ENCODE measurements around the gene RHBDL1. TPM values are rescaled to one million over a fixed set of nuclear protein-coding genes. Genes with fewer than 3 reads are reported as not detected.

RHBDL1 gene
- total RNA-seq, 1 experiment from 2014 or later, result 12.7 TPM

DNA sequence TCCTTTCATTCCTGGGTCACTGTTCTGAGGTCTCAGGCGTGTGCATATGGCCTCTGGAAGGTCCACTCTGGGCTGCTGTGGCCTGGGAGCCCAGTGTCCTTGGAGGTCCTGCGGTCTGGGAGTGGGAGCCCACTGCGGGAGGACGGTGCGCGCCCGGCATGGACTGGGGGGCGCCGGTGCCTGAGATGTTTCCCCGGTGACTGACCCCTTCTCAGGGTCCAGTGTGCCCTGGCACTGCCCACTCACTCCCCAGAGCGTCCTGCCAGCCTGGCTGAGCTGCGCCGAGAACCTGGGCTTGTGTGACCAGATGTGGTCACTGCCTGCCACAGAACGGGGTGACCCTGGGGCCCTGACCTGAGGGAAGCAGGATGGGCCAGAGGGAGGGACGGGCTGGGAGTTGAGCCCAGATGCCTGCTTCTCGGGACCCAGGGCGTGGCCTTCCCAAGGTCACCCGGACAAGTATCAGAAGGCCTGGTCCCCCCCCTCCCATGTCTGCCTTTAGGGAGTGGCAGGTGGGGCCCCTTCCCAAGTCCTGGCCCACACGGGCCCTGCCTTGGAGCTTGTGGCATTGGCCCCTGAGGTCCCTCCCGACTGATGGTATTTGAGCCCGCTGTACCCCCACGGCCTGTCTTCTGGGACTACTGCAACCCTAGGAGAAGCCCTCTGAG lies 1.1 kb upstream of the RHBDL1 start:
- intact Hi-C loops (cut with micrococcal nuclease), result no loop called here
- Histone ChIP-seq H3K4me2 (ENCODE audit: low read length) (no peak overlapping the region), H3K4me3 (replicated peaks in 1 of 2; ENCODE audit: low read depth in 1 of 2, low read length in 2 of 2) (no peak overlapping the region), H3K79me2 (ENCODE audit: insufficient read depth, low read length) (peaks cover 12% of the 10 kb centered on the region), H3K27ac (ENCODE audit: low read depth, low read length) (no peak overlapping the region), H3K4me1 (ENCODE audit: control insufficient read depth in 1 of 2, insufficient read depth in 2 of 2, low read length in 2 of 2) (peaks cover 0 to 6% of the 10 kb centered on the region in 2 experiments; a peak in 1 of 4 replicates), H3K9me3 (ENCODE audit: control insufficient read depth in 1 of 2, insufficient read depth in 1 of 2, low read depth in 1 of 2, low read length in 2 of 2) (no peaks in the 10 kb centered on the region), H3K9me2 (ENCODE audit: insufficient read depth) (no peaks in the 10 kb centered on the region), H4K20me1 (ENCODE audit: insufficient read depth) (no peaks in the 10 kb centered on the region), H3K36me3 (ENCODE audit: control insufficient read depth in 1 of 2, insufficient read depth in 2 of 2, low read length in 2 of 2) (peaks cover 0 to 4% of the 10 kb centered on the region in 2 experiments; a peak in 1 of 4 replicates), H2AFZ (ENCODE audit: low read depth, low read length, poor library complexity, severe bottlenecking) (no peak overlapping the region), H3K27me3 (ENCODE audit: insufficient read depth, low read length) (no peaks in the 10 kb centered on the region), H3K9ac (ENCODE audit: low read length) (no peak overlapping the region)
- TF ChIP-seq, protein P1, sequence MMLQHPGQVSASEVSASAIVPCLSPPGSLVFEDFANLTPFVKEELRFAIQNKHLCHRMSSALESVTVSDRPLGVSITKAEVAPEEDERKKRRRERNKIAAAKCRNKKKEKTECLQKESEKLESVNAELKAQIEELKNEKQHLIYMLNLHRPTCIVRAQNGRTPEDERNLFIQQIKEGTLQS (IDR thresholded peaks at IDR 0.05), result no peak
- TF ChIP-seq SIN3A (IDR thresholded peaks at IDR 0.05; ENCODE audit: low read depth), result no peak
- ATAC-seq (no peak), DNase-seq (ENCODE audit: low read depth, low spot score) (no peak)
- no TSS peak for BruUV-seq (replicated peaks)
- ChIA-PET POLR2A (no interaction called here), RAD21 (ENCODE audit: low non-redundant PET in 1 of 2, low total read pairs in 2 of 2, uncharacterized antibody in 2 of 2, unreplicated experiment in 2 of 2) (no interaction called here), CTCF (no interaction called here)

DNA sequence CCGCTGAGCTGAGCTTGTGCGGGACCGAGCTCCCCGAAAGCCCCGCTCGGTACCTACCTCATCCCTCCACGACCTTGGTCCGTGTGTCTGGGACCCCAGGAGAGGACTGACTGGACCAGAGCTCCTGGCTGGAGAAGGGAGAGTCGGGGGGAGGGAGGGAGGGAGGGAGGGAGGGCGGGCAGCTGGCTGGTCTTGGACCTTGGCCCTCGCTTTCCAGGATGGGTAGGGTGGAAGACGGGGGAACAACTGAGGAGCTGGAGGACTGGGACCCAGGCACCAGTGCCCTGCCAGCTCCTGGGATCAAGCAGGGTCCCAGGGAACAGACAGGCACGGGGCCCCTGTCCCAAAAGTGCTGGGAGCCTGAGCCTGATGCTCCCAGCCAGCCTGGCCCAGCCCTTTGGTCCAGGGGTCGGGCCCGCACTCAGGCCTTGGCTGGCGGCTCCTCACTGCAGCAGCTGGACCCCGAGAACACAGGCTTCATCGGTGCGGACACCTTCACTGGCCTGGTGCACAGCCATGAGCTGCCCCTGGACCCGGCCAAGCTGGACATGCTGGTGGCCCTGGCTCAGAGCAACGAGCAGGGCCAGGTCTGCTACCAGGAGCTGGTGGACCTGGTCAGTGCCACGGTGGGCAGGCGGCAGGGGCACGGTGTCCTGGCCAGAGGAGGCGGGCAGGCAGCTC lies 553 bp downstream of the RHBDL1 start:
- Histone ChIP-seq H3K9me2 (ENCODE audit: insufficient read depth) (no peaks in the 10 kb centered on the region), H3K27ac (ENCODE audit: low read depth, low read length) (no peak overlapping the region), H3K4me3 (replicated peaks in 1 of 2; ENCODE audit: low read depth in 1 of 2, low read length in 2 of 2) (no peak overlapping the region), H3K9ac (ENCODE audit: low read length) (no peak overlapping the region), H3K36me3 (ENCODE audit: control insufficient read depth in 1 of 2, insufficient read depth in 2 of 2, low read length in 2 of 2) (peaks cover 0 to 5% of the 10 kb centered on the region in 2 experiments; a peak in 2 of 4 replicates), H3K4me1 (ENCODE audit: control insufficient read depth in 1 of 2, insufficient read depth in 2 of 2, low read length in 2 of 2) (peaks cover 0 to 12% of the 10 kb centered on the region in 2 experiments; a peak in 2 of 4 replicates), H3K79me2 (ENCODE audit: insufficient read depth, low read length) (peaks cover 5% of the 10 kb centered on the region), H3K4me2 (ENCODE audit: low read length) (no peak overlapping the region), H4K20me1 (ENCODE audit: insufficient read depth) (no peaks in the 10 kb centered on the region), H2AFZ (ENCODE audit: low read depth, low read length, poor library complexity, severe bottlenecking) (no peak overlapping the region), H3K27me3 (ENCODE audit: insufficient read depth, low read length) (no peaks in the 10 kb centered on the region), H3K9me3 (ENCODE audit: control insufficient read depth in 1 of 2, insufficient read depth in 1 of 2, low read depth in 1 of 2, low read length in 2 of 2) (no peaks in the 10 kb centered on the region)
- intact Hi-C loops (cut with micrococcal nuclease), result no loop called here
- no peak for ATAC-seq
- DNase-seq (ENCODE audit: low read depth, low spot score), result no peak
- no TSS peak for BruUV-seq (replicated peaks)
- ChIA-PET POLR2A (no interaction called here), RAD21 (ENCODE audit: low non-redundant PET in 1 of 2, low total read pairs in 2 of 2, uncharacterized antibody in 2 of 2, unreplicated experiment in 2 of 2) (no interaction called here), CTCF (no interaction called here)
- TF ChIP-seq ZFX (IDR thresholded peaks at IDR 0.05) (no peak), YY1 (IDR thresholded peaks at IDR 0.05; ENCODE audit: extremely low read depth, insufficient replicate concordance, low read depth, low read length) (no peak), EZH2phosphoT487 (IDR thresholded peaks at IDR 0.05; ENCODE audit: borderline replicate concordance) (no peak), SIN3A (IDR thresholded peaks at IDR 0.05; ENCODE audit: low read depth) (no peak), ELF1 (IDR thresholded peaks at IDR 0.05; ENCODE audit: borderline replicate concordance, low read depth) (no peak), SP1 (IDR thresholded peaks at IDR 0.05; ENCODE audit: low read depth) (no peak), JUND (IDR thresholded peaks at IDR 0.05) (no peak), RAD21 (IDR thresholded peaks at IDR 0.05; ENCODE audit: low read depth) (no peak), FOSL1 (IDR thresholded peaks at IDR 0.05; ENCODE audit: low read depth) (no peak), TCF7L2 (IDR thresholded peaks at IDR 0.05; ENCODE audit: borderline replicate concordance, extremely low read depth, insufficient read depth, insufficient read length) (no peak), ZNF274 (IDR thresholded peaks at IDR 0.05; ENCODE audit: low read depth, low read length) (no peak)
- TF ChIP-seq, protein P2, sequence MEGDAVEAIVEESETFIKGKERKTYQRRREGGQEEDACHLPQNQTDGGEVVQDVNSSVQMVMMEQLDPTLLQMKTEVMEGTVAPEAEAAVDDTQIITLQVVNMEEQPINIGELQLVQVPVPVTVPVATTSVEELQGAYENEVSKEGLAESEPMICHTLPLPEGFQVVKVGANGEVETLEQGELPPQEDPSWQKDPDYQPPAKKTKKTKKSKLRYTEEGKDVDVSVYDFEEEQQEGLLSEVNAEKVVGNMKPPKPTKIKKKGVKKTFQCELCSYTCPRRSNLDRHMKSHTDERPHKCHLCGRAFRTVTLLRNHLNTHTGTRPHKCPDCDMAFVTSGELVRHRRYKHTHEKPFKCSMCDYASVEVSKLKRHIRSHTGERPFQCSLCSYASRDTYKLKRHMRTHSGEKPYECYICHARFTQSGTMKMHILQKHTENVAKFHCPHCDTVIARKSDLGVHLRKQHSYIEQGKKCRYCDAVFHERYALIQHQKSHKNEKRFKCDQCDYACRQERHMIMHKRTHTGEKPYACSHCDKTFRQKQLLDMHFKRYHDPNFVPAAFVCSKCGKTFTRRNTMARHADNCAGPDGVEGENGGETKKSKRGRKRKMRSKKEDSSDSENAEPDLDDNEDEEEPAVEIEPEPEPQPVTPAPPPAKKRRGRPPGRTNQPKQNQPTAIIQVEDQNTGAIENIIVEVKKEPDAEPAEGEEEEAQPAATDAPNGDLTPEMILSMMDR (IDR thresholded peaks at IDR 0.05 in 2 of 3, conservative IDR thresholded peaks at IDR 0.05 in 1 of 3; ENCODE audit: borderline replicate concordance in 1 of 3, insufficient read depth in 1 of 3, low read depth in 2 of 3, low read length in 2 of 3), result no peak
- TF ChIP-seq, protein P3, sequence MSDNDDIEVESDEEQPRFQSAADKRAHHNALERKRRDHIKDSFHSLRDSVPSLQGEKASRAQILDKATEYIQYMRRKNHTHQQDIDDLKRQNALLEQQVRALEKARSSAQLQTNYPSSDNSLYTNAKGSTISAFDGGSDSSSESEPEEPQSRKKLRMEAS (IDR thresholded peaks at IDR 0.05), result no peak
- TF ChIP-seq, protein P4, sequence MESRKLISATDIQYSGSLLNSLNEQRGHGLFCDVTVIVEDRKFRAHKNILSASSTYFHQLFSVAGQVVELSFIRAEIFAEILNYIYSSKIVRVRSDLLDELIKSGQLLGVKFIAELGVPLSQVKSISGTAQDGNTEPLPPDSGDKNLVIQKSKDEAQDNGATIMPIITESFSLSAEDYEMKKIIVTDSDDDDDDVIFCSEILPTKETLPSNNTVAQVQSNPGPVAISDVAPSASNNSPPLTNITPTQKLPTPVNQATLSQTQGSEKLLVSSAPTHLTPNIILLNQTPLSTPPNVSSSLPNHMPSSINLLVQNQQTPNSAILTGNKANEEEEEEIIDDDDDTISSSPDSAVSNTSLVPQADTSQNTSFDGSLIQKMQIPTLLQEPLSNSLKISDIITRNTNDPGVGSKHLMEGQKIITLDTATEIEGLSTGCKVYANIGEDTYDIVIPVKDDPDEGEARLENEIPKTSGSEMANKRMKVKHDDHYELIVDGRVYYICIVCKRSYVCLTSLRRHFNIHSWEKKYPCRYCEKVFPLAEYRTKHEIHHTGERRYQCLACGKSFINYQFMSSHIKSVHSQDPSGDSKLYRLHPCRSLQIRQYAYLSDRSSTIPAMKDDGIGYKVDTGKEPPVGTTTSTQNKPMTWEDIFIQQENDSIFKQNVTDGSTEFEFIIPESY (IDR thresholded peaks at IDR 0.05; ENCODE audit: extremely low read depth, insufficient replicate concordance, low read length), result no peak

Measured in HCT116 (cell line).